H1 (cell line): ENCODE data around the gene NHS. TPM values are rescaled to one million over a fixed set of nuclear protein-coding genes. Genes with fewer than 3 reads are reported as not detected.

Experiments used
- TEAD4 ChIP-seq: IDR thresholded peaks from 2 replicates; pipeline ENCODE4 v1.6.1; 2012; ENCODE audit warnings: low read depth, low read length, inconsistent platforms, mixed read lengths
- polyA plus RNA-seq, 7 experiments: library from polyadenylated mRNA; depleted of rRNA in 3 of 7; stranded (reverse) in 5 of 7; unstranded in 2 of 7; fragments of >200 nt in 5 of 7; fragments of 200-250 nt in 2 of 7; gene quantifications; 1 replicate in 5 of 7; 2 replicates in 1 of 7; 4 replicates in 1 of 7; pipeline versions ENCODE4 v1.2.1 to v1.2.3, GENCODE V29; 2011 to 2013; ENCODE audit warnings: missing spikeins in 2 of 7, mixed read lengths in 2 of 7
- total RNA-seq: library from RNA; stranded (reverse); fragmentation: NEBNext Ultra II Directional; extraction: Animal tissue kit (Norgen Biotek cat#: 25700); gene quantifications from 2 replicates; pipeline ENCODE4 v1.2.1, GENCODE V29; 2021

The NHS gene
- total and polyA plus RNA-seq, 2 of the 8 experiments (the other 6 are each of a cell fraction or from before 2014, with no cell fraction given) = 2.2 to 6.7 TPM

DNA sequence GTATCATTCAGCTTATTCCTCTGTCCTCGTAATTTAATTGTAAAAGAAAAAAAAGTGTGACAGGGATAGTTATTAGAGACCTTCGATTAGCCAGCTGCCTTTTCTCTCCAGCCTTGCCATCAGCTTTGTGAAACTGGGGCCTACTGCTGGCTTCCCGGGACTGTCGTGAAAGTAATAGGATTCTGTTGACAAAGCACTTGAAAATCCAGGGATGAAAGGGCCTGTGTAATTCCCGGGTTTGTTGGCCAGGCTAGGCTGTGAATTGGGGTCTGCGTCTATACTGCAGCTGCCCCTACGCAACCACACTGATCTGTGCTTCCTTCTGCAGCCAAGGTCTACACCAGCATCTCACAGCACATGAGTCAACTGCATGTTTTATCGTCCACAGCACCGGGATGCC lies 241.9 kb downstream of the NHS start (continued):
- TF ChIP-seq TEAD4 = no peak
